ENCODE results near the gene MYBPC2.

The MYBPC2 gene

DNA sequence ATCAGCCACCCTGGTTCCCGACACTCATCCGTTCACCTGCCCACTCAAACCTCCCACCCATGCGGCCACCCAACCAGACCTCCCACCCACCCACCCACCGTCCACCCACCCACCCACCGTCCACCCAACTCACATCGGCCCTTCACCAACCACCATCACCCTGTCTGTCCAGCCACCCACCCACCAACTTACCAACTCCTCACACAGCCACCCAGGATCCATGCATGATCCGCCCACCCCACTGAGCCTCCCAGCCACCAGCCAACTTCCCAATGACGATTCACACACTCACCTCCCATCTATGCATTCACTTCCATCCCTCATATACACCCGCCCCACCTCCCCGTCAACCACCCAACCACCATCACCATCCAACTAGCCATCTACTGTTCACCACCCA lies 74.0 kb downstream of the MYBPC2 start:
- no peaks in the 10 kb centered on the region for H3K36me3 ChIP-seq
- H3K4me3 ChIP-seq (ENCODE audit: low read depth, low read length): no peak overlapping the region
- TF ChIP-seq, protein P1, sequence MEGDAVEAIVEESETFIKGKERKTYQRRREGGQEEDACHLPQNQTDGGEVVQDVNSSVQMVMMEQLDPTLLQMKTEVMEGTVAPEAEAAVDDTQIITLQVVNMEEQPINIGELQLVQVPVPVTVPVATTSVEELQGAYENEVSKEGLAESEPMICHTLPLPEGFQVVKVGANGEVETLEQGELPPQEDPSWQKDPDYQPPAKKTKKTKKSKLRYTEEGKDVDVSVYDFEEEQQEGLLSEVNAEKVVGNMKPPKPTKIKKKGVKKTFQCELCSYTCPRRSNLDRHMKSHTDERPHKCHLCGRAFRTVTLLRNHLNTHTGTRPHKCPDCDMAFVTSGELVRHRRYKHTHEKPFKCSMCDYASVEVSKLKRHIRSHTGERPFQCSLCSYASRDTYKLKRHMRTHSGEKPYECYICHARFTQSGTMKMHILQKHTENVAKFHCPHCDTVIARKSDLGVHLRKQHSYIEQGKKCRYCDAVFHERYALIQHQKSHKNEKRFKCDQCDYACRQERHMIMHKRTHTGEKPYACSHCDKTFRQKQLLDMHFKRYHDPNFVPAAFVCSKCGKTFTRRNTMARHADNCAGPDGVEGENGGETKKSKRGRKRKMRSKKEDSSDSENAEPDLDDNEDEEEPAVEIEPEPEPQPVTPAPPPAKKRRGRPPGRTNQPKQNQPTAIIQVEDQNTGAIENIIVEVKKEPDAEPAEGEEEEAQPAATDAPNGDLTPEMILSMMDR (IDR thresholded peaks at IDR 0.05; ENCODE audit: low read depth, low read length): no peak
- no peaks in the 10 kb centered on the region for H3K4me1 ChIP-seq
- no peak for DNase-seq
- no peaks in the 10 kb centered on the region for H3K27me3 ChIP-seq
- no peaks in the 10 kb centered on the region for H3K9me3 ChIP-seq

DNA sequence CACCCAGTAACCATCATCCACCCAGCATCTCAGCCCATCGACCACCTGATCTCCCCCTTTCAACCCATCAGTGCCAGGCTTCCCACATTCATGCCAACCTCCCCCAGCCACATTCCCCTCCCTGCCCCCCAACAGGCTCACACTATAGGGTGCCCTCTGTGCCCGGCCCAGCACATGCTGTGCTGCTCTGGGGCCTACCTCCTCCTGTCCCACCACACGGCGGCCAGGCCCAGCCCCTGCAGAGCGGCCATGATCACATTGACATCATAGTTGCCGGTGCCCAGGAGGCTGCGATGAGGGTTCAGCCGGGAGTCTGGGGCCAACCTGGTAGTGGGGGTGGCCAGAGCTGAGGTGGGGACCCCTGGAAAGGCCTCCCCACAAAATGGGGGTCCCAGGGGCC lies 74.7 kb downstream of the MYBPC2 start:
- Histone ChIP-seq H3K27me3 (no peaks in the 10 kb centered on the region), H3K9me3 (no peaks in the 10 kb centered on the region), H3K4me3 (ENCODE audit: low read depth, low read length) (no peak overlapping the region), H3K36me3 (no peaks in the 10 kb centered on the region), H3K4me1 (no peaks in the 10 kb centered on the region)
- no peak for DNase-seq
- TF ChIP-seq, protein P1 (IDR thresholded peaks at IDR 0.05; ENCODE audit: low read depth, low read length): no peak

DNA sequence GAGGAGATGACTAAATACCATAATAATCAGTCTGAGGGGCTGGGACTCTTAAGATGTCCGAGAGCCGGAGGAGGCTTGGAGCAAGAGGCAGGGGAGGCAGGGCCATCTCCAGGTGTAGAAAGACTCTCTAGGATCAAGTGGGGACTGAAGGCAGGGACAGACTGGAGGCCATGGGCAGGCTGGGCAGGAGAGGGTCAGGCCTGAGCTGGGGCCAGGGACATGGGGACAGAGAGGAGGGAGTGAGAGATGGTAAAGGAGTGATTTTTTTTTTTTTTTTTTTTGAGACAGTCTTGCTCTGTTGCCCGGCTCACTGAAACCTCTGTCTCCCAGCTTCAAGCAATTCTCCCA lies 76.1 kb downstream of the MYBPC2 start:
- Histone ChIP-seq H3K4me1 (no peaks in the 10 kb centered on the region), H3K27me3 (no peaks in the 10 kb centered on the region), H3K36me3 (no peaks in the 10 kb centered on the region), H3K9me3 (no peaks in the 10 kb centered on the region), H3K4me3 (ENCODE audit: low read depth, low read length) (no peak overlapping the region)
- TF ChIP-seq, protein P1 (IDR thresholded peaks at IDR 0.05; ENCODE audit: low read depth, low read length): no peak
- DNase-seq: no peak

DNA sequence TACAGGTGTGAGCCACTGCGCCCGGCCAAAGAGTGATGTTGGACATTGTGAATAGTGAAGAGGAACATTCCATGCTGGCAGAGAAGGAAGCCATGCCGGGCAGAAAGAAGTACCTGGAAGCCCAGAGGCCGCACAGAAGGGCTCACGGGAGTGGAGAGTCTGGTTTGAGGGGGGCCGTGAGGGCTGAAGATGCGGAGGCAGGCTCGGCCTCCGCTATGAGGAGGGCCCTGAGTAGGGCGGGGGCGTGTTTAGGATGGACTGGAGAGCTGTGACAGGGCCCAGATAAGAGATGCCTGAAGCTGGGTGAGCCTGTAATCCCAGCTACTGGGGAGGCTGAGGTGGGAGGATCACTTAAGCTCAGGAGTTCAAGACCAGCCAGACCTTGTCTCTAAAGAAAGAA lies 76.7 kb downstream of the MYBPC2 start:
- Histone ChIP-seq H3K27me3 (no peaks in the 10 kb centered on the region), H3K9me3 (no peaks in the 10 kb centered on the region), H3K4me1 (no peaks in the 10 kb centered on the region; the same call in 1 of the 2 replicates), H3K36me3 (no peaks in the 10 kb centered on the region), H3K4me3 (ENCODE audit: low read depth, low read length) (no peak overlapping the region)
- TF ChIP-seq, protein P1 (IDR thresholded peaks at IDR 0.05; ENCODE audit: low read depth, low read length): no peak
- DNase-seq: no peak

DNA sequence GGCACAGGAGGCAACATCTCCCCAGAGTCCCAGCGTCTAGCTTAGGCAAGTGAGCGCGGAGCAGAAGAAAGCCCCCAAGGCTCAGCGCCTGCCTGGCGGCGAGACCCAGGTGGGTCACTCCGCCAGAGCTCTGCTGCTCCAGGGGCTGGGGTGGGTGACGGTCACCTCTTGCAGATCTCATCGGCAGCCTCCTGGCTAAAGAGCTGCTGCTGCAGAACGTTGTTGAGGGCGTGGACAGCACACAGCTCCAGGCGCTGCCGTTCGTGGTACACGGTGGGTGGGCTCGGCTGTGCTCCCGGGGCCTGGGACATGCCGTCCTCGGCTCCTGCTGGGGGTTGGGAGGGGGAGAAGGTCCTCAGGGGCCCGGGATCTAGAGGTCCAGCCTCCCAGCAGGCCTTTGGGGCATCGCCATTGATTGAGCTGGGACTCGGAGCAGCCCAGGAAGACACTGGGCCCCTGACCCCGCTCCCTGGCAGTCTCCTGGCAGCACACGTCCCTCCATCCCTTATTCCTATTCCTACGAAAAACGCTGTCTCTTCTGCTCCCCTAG lies 77.5 kb downstream of the MYBPC2 start:
- Histone ChIP-seq H3K27me3 (no peaks in the 10 kb centered on the region), H3K4me3 (ENCODE audit: low read depth, low read length) (peak overlapping the region; percentile 75), H3K4me1 (peaks cover 3% of the 10 kb centered on the region), H3K9me3 (no peaks in the 10 kb centered on the region), H3K36me3 (no peaks in the 10 kb centered on the region)
- DNase-seq: no peak
- TF ChIP-seq, protein P1 (IDR thresholded peaks at IDR 0.05; ENCODE audit: low read depth, low read length): no peak

DNA sequence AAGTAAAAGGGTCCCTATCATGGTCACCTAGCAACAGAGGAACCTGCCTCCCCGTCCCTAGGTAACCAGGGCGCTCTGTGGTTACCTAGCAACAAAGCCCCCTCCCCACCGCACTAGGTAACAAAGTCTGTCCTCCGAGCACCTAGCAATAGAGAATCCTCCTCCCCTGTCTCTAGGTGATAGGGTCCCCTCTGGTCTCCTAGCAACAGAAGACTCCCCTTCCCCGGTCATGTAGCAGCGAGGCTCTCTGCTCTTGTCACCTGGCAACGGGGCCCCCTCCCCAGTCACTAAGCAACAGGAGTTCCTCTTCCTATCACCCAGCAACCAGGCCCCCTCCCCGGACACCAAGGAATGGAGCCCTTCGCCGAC lies 78.0 kb downstream of the MYBPC2 start:
- no peak for DNase-seq

More for the DNA sequence above, 78.0 kb downstream of the MYBPC2 start:
- H3K27me3 ChIP-seq: no peaks in the 10 kb centered on the region
- H3K4me3 ChIP-seq (ENCODE audit: low read depth, low read length): peak overlapping the region; percentile 75
- TF ChIP-seq, protein P1 (IDR thresholded peaks at IDR 0.05; ENCODE audit: low read depth, low read length): no peak
- peaks cover 3% of the 10 kb centered on the region for H3K4me1 ChIP-seq
- no peaks in the 10 kb centered on the region for H3K9me3 ChIP-seq
- H3K36me3 ChIP-seq: no peaks in the 10 kb centered on the region

All from BE2C (cell line).